UCSD-AML1 (cell line): ENCODE measurements around the gene STEAP1B.

ENCODE experiments used
- DNase-seq: peaks from one replicate; lab custom pipeline; 2025; ENCODE audit not compliant: unreplicated experiment; lab: John Stamatoyannopoulos, UW

Gene STEAP1B

GRCh38 chr7:22403344-22403743, 96.6 kb downstream of the STEAP1B start:
- no peak for DNase-seq

GRCh38 chr7:22402250-22402649, 97.7 kb downstream of the STEAP1B start:
- peak; percentile 6 for DNase-seq

DNA sequence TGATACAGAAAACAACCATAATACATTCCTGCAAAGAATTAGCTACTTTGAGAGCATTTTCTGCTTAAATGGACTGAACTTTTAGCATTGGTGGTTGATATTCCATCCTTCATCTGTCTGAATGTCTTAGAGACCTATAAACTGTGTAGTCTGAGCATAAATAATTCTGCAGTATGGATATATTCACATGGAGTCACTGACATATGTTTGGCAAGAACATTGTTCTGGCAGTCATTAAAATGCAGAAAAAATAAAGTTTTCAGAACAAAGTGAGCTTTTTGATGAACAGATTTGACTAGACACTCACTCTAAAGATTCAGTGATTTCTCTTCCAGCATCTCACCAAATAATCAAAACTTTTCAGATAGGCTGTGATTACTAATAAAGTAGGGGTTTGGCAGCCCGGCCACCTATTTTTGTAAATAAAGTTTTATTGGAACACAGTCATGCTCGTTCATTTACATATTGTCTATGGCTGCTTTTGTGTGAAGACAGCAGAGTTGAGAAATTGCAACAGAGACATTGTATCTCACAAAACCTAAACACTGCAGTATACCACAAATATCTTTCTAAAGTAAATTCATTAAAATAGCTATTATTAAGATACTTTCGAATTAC, 98.9 kb downstream of the STEAP1B start:
- DNase-seq: no peak

DNA sequence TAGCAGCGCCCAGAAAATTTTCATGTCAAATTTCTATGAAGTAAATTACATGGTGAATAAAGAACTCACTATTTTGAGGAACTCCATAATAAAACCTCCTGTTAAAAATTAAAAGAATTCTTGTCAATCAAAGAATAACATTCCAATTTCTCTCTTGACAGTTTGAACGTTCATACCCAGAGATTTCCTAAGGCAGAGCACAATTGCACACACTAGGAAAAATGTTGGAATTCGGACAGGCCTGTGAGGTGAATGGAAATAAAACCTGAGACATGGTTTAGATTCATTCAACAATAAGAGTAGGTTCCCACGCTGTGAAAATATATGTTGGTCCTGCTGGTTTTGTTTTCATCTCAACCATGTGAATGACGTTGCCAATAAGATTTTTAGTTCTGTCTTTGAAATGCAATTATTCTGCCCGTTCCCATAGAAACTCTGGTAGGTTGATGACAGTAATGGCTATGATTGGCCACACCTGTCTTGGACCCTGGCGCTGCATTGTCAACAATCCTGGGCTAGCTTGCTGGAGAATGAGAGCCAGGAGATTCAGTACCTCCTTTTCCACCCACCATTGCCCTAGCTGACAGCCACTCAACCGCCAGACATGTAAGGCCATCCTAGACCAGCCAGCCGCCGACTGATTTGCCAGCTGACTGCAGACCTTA, 99.7 kb downstream of the STEAP1B start:
- no peak for DNase-seq

GRCh38 chr7:22399546-22399945, 100.4 kb downstream of the STEAP1B start:
- DNase-seq: no peak

GRCh38 chr7:22399091-22399490, 100.9 kb downstream of the STEAP1B start:
- DNase-seq: no peak

- no peak for DNase-seq
Measured at GRCh38 chr7:22397981-22398380, 102.0 kb downstream of the STEAP1B start.

GRCh38 chr7:22395222-22395621, 104.8 kb downstream of the STEAP1B start:
- DNase-seq: no peak

DNA sequence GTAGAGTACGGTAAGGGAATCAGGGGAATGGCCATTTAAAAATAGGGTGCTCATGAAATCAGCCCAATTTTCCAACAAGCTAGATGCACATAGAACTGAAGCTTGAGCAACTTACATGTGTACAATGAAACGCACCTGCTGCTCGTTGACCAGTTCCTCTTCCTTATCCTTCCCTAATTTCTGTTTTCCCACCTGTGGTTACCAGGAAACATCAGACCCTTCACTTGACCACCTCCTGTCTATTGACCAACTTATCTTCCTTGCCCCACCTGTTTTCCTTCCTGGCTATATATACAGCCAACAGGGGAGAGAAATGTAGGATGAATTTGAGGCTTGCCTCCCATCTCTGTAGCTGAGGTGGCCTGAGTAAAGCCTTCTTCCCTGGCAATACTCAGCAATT, 105.2 kb downstream of the STEAP1B start:
- DNase-seq: no peak

DNA sequence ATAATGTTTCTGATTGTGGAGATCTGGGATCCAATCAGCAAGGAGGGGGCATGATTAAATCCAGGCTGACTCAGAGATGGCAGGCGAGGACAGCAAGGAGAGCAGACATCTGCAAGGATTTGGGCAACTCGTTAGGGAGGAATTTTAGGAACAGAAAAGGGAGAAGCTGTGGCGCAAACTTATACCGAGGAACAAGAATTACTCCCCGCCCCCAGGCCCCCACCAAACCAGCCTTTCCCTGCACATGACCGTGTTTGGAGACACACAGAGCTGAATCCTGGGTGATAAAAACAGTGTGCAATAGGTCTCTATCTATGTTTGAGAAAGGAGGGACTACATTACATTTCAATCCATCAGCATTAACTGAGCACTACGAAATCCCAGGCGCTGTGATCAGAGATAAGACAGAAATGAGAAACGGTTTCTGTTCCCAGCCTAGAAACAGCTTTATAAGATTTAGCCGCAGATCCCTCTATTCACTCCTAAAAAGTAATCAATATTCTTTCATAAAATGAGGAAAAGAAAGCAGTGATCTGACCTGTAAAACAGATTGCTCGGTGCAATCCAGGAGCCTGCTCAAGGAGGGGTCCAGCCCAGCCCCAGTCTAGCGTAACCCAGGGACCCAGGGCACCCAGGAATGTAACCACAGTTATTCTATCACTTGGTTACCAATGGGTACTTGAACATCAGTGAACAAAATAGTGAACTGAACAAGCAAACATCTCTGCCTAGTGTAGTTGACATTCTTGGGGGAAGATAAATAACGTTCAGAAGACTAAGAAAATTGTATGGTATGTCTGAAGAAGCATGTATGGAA, 105.9 kb downstream of the STEAP1B start:
- DNase-seq: no peak

GRCh38 chr7:22390516-22390915, 109.5 kb downstream of the STEAP1B start:
- no peak for DNase-seq

GRCh38 chr7:22389892-22390291, 110.1 kb downstream of the STEAP1B start:
- no peak for DNase-seq

GRCh38 chr7:22387583-22387982, 112.4 kb downstream of the STEAP1B start:
- DNase-seq: no peak

DNA sequence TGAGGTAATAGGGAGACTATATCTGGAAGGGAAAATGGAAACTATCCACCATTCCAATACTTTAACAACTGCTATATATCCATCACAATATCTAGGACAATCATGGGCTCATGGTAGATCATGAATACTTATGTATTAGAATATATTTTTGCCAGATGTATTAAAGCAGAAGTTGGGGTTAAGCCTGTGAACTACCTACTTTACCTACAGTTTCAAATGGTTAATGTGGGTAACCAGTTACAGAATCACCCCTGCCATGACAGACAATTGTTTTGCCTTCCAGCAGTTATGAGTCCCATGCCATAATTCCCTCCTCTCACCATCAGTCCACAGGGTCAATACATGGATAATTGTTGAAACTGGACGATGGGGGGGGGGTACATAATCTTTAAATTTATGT, 113.1 kb downstream of the STEAP1B start:
- DNase-seq: no peak

DNA sequence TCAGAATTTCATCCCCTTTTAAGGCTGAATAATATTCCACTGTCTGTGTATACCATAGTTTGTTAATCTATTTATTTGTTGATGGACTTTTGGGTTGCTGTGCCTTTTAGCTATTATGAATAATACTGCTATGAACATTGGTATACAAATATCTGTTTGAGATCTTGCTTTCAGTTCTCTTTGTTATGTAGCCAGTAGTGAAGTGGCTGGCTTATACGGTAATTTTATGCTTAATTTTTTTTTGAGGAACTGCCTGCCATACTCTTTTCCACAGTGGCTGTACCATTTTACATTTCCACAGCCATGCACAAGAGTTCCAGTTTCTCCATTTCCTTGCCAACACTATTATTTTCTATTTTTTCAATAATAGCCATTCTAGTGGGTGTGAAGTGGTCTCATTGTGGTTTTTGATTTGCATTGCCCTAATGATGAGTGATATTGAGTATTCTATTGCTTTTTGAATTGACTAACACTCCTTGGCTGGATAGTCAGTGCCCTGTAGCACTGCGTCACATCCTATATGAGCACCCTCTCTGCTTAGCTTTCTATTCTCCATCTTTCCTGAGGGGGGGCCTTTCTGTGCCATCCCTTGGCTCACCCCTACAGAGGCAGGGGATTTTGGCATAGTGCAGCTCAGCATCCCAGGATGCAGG, 113.7 kb downstream of the STEAP1B start:
- no peak for DNase-seq

- DNase-seq: no peak
Measured at GRCh38 chr7:22385326-22385725, 114.7 kb downstream of the STEAP1B start.

GRCh38 chr7:22380333-22380732, 119.7 kb downstream of the STEAP1B start:
- no peak for DNase-seq

- DNase-seq: no peak
Measured at GRCh38 chr7:22378199-22378980, 121.6 kb downstream of the STEAP1B start.

DNA sequence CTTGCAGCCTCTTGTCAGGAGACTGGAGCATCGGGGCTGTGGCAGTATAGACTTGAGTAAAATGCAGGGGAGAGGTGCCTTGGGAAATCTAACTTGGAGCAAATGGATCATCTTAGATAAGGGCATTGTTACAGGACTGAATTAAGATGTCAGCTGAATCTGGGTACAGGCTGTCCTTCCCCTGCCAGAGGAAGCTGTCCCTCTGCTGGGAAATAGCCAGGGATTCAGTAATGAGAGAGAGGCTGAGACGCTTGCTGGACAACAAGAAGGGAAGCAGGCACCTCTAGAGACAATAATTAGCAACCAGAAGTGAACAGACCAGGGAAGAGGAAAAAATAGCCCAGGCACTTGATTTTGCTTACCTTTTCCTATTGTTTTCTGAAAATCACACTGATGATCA, 122.3 kb downstream of the STEAP1B start:
- no peak for DNase-seq

DNA sequence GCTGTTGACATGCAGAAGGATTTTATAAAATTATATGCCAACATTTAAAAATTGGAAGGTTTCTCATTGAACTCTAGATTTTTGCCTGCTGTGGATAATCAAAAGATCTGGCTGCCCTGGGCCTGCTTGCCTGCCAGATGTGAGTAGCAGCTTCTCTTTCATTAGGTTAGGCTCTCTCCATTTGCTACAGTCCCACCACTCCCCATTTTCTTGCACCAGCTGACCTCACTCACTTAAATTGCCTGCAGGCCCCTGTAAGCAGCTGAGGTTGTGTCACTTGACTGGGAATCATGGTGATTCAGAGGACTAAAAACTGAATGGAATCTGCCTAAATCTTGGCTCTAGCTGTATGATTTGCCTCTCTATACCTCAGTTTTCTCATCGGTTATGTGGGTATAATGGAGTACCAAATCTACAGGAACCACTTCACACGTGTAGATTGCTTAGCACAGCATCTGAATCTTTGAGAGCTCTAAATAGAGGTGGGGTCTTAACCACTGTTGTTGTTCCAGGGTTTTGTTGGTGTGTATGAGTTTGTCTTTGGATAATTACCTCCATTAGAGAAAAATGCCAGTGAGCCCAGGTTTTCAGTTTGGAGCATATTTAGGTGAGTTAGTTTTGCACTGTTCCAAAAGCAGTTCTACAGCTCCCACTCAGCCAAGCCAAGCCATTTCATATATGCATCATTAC, 124.5 kb downstream of the STEAP1B start:
- no peak for DNase-seq
